ENCODE measurements around the gene DPYD.

The DPYD gene

GRCh38 chr1:97738270-97738669, 182.6 kb downstream of the DPYD start:
- Histone ChIP-seq H3K9ac (ENCODE audit: low read length) (no peak overlapping the region), H3K27ac (ENCODE audit: low read depth, low read length) (no peak overlapping the region), H3K9me2 (replicated peaks; ENCODE audit: insufficient read depth, low read length) (no peaks in the 10 kb centered on the region), H3K4me2 (ENCODE audit: low read depth, low read length, poor library complexity, severe bottlenecking) (no peak overlapping the region), H3K9me3 (ENCODE audit: insufficient read depth, low read length) (no peaks in the 10 kb centered on the region), H3K27me3 (ENCODE audit: low read length) (no peaks in the 10 kb centered on the region), H4K20me1 (ENCODE audit: low read depth, low read length) (no peaks in the 10 kb centered on the region), H3K79me2 (ENCODE audit: insufficient read depth, low read length) (no peaks in the 10 kb centered on the region), H3K4me3 (ENCODE audit: insufficient read depth, low read length, poor library complexity, severe bottlenecking) (no peak overlapping the region), H3K36me3 (ENCODE audit: low read length) (no peaks in the 10 kb centered on the region), H3F3A (ENCODE audit: insufficient read depth) (no peaks in the 10 kb centered on the region), H2AFZ (ENCODE audit: low read depth, low read length, severe bottlenecking) (no peak overlapping the region)
- TF ChIP-seq EZH2phosphoT487 (conservative IDR thresholded peaks at IDR 0.05; ENCODE audit: low read length) (no peak), CTCF (IDR thresholded peaks at IDR 0.05; ENCODE audit: insufficient read depth, low read length, poor library complexity, severe bottlenecking) (no peak)

- no peak overlapping the region for H3K4me2 ChIP-seq (ENCODE audit: low read depth, low read length, poor library complexity, severe bottlenecking)
- H3K4me3 ChIP-seq (ENCODE audit: insufficient read depth, low read length, poor library complexity, severe bottlenecking): no peak overlapping the region
- no peaks in the 10 kb centered on the region for H3K79me2 ChIP-seq (ENCODE audit: insufficient read depth, low read length)
- H4K20me1 ChIP-seq (ENCODE audit: low read depth, low read length): no peaks in the 10 kb centered on the region
- H3K9me3 ChIP-seq (ENCODE audit: insufficient read depth, low read length): no peaks in the 10 kb centered on the region
- H3K27me3 ChIP-seq (ENCODE audit: low read length): no peaks in the 10 kb centered on the region
- TF ChIP-seq EZH2phosphoT487 (conservative IDR thresholded peaks at IDR 0.05; ENCODE audit: low read length) (no peak), CTCF (IDR thresholded peaks at IDR 0.05; ENCODE audit: insufficient read depth, low read length, poor library complexity, severe bottlenecking) (no peak)
- H3K36me3 ChIP-seq (ENCODE audit: low read length): no peaks in the 10 kb centered on the region
- no peak overlapping the region for H2AFZ ChIP-seq (ENCODE audit: low read depth, low read length, severe bottlenecking)
- no peak overlapping the region for H3K27ac ChIP-seq (ENCODE audit: low read depth, low read length)
- no peaks in the 10 kb centered on the region for H3K9me2 ChIP-seq (replicated peaks; ENCODE audit: insufficient read depth, low read length)
- H3F3A ChIP-seq (ENCODE audit: insufficient read depth): no peaks in the 10 kb centered on the region; the same call in 1 of the 2 replicates
- H3K9ac ChIP-seq (ENCODE audit: low read length): no peak overlapping the region
Observed at GRCh38 chr1:97730271-97730670, 190.6 kb downstream of the DPYD start.

- H3K36me3 ChIP-seq (ENCODE audit: low read length): no peaks in the 10 kb centered on the region
- H3F3A ChIP-seq (ENCODE audit: insufficient read depth): no peaks in the 10 kb centered on the region; the same call in 1 of the 2 replicates
- no peak overlapping the region for H3K9ac ChIP-seq (ENCODE audit: low read length)
- H2AFZ ChIP-seq (ENCODE audit: low read depth, low read length, severe bottlenecking): no peak overlapping the region
- no peaks in the 10 kb centered on the region for H3K27me3 ChIP-seq (ENCODE audit: low read length)
- H3K79me2 ChIP-seq (ENCODE audit: insufficient read depth, low read length): no peaks in the 10 kb centered on the region
- TF ChIP-seq EZH2phosphoT487 (conservative IDR thresholded peaks at IDR 0.05; ENCODE audit: low read length): no peak
- TF ChIP-seq CTCF (IDR thresholded peaks at IDR 0.05; ENCODE audit: insufficient read depth, low read length, poor library complexity, severe bottlenecking): no peak
- H3K9me3 ChIP-seq (ENCODE audit: insufficient read depth, low read length): no peaks in the 10 kb centered on the region
- no peaks in the 10 kb centered on the region for H4K20me1 ChIP-seq (ENCODE audit: low read depth, low read length)
- H3K4me2 ChIP-seq (ENCODE audit: low read depth, low read length, poor library complexity, severe bottlenecking): no peak overlapping the region
- no peak overlapping the region for H3K27ac ChIP-seq (ENCODE audit: low read depth, low read length)
- no peaks in the 10 kb centered on the region for H3K9me2 ChIP-seq (replicated peaks; ENCODE audit: insufficient read depth, low read length)
- no peak overlapping the region for H3K4me3 ChIP-seq (ENCODE audit: insufficient read depth, low read length, poor library complexity, severe bottlenecking)
Observed at GRCh38 chr1:97728436-97728835, 192.4 kb downstream of the DPYD start.

Measured in SU-DHL-6 (cell line).